NCI-H524 (cell line): ENCODE data around the gene MRM2.

Source experiments
- DNase-seq, 2 experiments: peaks; one replicate each; lab custom pipeline; 2025; lab: John Stamatoyannopoulos, UW

MRM2 gene

DNA sequence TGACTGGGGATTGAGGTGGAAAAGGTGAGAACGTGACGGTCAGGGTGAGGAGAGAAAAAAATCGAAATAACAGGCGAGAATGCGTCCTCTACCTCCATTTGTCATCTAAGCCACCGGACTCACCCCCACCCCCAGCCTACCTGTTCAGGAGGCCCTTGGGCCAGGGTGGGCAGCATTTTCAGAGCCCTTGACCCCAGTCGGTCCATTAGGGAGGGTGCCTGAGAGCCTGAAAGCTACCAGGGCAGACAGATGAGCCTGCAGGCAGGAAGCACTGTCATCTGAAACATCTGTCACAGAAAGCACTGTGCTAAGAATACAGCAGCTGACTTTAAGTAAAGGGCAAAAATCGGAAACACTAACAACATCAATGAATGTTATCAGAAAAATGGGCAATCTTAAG, 56.3 kb downstream of the MRM2 start:
- no peak for DNase-seq
